GM21447 (cell line): ENCODE measurements around the gene EDC4.
"Not testable (repeated sequence)": the region's sequence is repeated elsewhere in the genome, so short reads cannot be mapped to it uniquely, and the experiment has no call there.

Source experiments
- ATAC-seq: cut with Tn5 transposase; IDR thresholded peaks from one replicate; pipeline ENCODE4 v1.9.1; 2021; ENCODE audit not compliant: unreplicated experiment

The EDC4 gene

GRCh38 chr16:67909056-67909742, 36.3 kb downstream of the EDC4 start:
- ATAC-seq, result no peak

DNA sequence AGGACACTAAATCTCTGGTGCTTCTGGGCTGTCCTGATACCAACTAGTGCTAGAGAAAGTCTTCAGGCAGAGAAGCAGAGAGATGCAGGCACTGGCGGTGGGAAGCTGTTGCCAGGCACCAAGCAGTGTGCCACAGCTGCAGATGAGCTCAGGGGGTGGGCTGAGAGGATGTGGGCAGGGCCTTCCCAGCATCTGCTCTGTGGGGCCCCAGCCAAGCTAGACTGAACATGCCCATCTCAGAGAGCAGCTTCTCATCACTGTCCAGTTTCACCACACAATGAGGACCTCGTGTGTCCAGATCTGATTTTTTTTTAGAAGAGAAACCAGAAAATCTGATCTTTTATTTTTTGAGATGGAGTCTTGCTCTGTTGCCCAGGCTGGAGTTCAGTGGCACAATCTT, 37.3 kb downstream of the EDC4 start:
- ATAC-seq, result no peak

DNA sequence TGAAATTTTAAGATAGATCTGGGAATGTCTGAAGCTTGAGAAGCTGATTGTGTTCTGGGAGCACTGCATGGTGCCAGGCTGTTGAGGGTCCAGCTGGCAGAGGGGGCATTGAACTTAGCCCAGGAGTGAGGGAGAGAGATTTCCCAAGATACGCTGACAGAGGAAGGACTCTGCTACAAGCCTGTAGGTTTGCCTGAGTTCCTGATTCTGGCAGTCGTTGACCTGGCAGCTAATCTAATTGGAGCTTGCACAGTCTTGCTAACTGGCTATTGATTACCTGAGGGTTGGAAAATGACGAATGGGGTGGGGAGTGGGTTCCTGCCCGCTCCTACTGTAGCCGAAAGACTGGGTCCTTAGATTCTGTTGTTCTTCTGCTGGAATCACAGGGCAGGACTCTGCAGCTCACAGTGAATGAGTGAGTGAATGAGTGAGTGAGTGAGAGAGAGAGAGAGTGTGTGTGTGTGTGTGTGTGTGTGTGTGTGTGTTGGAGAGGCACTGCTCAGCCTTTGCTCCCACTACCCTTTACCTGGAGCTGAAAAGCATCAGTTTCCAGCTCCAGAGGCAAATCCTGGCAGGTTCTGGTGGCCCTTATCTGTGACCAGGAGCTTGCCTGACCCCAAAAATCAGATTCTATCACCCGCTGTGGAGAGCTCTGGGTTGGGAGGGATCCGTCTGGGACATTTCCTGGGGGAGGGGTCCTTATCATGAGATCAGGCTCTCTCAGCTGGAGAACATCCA, 42.1 kb downstream of the EDC4 start:
- ATAC-seq, result no peak

- not testable (repeated sequence) for ATAC-seq
Observed at GRCh38 chr16:67915496-67915769, 42.6 kb downstream of the EDC4 start.

DNA sequence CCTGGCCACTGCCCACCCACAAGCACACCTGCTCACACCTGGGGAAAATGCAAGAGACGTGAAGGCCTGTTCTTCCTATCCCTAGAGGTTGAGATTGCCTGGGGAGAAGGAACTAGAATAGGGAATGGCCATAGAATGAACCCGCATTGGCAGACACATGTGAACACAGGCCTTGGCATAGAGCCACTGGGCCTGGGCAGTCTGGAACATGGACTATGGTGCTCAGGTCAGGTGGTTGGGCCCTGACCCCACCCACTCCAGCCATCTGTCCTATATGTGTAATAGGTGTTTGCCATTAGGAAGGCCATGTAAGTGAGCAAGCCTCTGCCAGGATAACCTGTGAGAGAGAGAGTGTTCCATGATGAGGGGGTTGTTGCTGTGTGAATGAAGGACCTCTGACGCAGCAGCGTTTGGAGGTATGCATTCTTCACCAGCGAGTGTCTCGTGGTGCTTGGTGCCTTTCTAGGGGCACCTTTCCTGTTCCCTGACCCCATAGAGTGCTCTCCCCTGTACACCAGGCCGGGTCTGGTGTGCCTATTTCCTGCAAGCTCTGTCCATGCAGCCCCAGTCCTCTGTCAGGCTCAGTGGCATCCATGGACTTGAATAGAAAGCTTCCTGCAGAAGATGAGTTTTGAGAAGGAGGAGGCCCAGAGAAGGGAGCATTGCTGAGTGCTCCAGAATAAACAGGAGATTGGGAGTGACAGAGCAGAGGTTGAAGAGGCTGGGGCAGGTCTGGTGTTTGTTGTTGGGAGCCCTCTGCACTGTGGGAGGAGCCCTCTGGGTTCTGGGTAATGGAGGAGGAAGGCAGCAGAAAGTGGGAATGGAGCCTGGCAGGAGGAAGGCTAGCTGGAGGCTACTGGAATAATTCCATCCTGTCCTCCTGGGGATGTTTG, 43.2 kb downstream of the EDC4 start:
- no peak for ATAC-seq

DNA sequence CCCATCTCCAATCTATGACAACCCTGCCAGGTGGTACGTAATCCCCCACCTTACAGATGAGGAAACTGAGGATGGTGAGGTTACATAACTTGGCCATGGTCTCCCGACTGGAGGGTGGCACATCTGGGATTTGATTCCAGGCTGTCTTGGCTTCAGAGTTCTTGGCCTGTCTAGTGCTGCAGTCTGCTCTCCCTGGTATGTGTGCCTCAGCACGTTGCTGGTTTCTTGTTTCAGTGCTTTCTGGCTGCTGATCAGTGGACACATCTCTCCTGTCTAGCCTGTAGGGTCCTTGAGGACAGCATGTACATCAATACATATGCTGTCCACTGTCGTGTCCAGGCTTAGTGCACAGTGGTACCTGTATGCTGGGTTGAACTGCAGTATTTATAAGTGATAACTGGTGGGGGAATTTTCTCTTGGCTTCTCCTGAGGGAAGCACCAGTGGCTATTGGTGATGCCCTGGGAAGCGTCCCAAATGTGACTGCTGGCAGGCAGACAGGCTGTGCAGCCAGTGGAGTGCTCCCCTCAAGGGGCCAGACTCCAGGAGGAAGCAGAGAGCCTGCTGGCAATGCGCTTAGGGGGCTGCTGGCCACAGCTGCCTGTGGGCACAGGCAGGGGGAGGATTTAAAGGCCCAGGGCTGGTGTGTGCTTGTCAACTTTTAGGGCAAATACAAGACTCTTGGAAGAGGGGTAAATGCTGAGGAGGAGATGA, 44.4 kb downstream of the EDC4 start:
- ATAC-seq, result no peak

DNA sequence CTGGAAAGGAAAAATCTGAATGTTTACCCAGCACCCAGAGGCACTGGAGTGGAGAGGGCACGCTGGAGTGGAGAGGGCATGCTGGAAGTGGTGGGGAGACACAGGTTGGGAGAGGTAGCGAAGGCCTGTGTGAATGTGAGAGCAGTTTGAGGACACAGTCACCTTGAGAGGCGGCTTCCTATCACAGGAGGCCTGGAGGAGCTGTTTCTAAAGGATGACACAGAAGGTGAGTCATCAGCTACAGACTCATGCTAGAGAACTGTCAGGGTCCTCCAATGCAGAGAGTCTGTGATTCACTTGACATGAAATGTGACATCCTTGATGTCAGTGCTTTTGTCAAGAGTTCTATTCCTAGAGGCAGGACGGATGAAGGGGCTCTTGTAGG, 45.0 kb downstream of the EDC4 start:
- ATAC-seq, result no peak

DNA sequence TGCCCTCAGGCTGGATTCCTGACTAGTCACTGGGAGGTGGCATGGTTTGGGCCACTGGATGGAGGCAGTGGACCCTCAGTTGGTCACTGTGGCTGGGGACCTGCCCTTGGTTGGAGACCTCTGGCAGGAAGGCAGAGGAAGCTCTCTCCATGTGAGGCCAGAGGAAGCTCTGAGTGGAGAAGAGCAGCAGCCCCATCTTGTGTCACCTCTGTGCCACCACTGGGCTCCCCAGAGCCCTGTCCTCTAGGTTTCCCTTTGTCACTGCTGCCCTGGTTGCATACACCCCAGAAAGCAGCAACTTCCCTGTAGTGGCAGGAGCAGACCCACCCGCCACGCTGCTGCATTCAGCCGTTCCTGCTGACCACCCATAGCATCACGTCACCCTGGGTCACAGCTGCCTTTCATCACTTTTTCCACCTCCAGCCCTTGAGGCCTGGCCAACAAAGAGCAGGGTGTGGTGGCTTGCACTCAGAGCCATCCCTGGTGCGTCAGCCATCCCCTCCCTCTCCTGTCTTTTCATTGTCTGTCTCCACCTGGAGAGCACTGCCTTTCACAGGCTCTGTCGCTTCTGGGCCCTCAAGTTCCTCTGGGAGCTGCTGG, 46.9 kb downstream of the EDC4 start:
- no peak for ATAC-seq

DNA sequence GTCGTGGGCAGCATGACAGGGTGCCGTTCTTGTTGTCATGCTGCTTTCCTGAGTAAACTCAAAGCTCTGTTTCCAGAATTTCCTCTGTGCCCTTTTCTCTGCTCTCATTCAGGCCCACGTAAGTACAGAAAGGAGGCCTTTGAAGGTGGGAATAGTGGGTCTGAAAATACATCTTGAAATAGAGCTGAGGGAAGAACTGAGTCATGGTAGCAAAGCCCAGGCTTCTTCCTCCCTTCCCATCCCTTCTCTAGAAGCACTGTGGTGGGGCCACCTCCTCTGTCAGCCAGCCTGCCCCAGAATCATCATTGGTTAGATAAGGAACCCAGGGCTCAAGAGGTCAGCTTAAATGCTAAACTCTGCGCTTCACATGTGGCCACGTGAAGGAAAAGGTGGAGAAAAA, 49.4 kb downstream of the EDC4 start:
- ATAC-seq, result no peak

DNA sequence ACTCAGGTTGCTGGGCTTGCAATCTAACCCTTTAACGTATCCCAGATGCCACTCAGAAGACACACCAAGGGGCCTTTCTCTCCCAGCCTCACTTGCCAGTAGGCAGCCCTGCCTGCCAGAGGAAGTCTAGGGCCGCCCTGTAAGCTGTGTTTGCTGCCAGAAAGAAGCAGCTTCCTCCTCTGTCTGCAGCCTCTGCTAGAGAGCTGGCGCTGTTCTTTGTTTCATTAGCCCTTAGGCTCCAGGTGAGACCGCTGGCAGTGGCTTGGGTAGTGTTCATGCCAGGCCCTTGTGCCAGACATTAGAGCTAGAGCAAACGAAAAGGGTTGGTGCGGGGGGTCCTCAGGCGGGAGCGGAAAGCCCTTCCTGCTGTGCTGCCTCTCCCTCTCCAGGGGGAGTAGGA, 49.9 kb downstream of the EDC4 start:
- no peak for ATAC-seq

- no peak for ATAC-seq
Observed at GRCh38 chr16:67923414-67924116, 50.7 kb downstream of the EDC4 start.

GRCh38 chr16:67924140-67924906, 51.5 kb downstream of the EDC4 start:
- no peak for ATAC-seq

- no peak for ATAC-seq
Observed at GRCh38 chr16:67926181-67926750, 53.4 kb downstream of the EDC4 start.

- no peak for ATAC-seq
Observed at GRCh38 chr16:67927131-67927941, 54.5 kb downstream of the EDC4 start.

GRCh38 chr16:67928147-67928546, 55.3 kb downstream of the EDC4 start:
- ATAC-seq, result no peak

DNA sequence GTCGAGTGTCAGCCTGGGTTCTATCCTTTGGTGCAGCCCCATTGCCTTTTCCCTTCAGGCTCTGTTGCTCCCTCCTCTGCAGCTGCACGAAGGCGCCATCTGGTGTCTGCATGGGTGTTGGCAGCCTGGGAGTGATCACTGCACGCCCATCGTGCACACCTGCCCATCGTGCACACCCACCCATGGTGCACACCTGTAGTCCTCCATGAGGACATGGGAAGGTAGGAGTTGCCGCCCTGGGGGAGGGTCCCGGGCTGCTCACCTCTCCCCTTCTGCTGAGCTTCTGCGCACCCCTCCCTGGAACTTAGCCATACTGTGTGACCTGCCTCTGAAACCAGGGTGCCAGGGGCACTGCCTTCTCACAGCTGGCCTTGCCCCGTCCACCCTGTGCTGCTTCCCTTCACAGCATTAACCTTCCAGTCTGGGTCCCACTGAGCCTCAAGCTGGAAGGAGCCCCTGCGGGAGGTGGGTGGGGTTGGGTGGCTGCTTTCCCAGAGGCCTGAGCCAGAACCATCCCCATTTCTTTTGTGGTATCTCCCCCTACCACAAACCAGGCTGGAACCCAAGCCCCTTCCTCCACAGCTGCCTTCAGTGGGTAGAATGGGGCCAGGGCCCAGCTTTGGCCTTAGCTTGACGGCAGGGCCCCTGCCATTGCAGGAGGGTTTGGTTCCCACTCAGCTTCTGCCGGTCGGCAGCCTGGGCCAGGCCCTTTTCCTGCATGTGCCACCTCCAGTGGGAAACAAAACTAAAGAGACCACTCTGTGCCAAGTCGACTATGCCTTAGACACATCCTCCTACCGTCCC, 55.9 kb downstream of the EDC4 start:
- peak; percentile 51 for ATAC-seq

- ATAC-seq, result no peak
Observed at GRCh38 chr16:67930191-67930590, 57.3 kb downstream of the EDC4 start.
